K562 (cell line): ENCODE measurements around the gene ZNF768. TPM values are rescaled to one million over a fixed set of nuclear protein-coding genes. Genes with fewer than 3 reads are reported as not detected.

Source experiments
- AFF4 ChIP-seq: sonication (generic); formaldehyde crosslinking; IDR thresholded peaks from 2 replicates; pipeline ENCODE4 v1.8.0; 2023; ENCODE audit warnings: mild to moderate bottlenecking, missing genetic modification reagents
- BRF2 ChIP-seq: IDR thresholded peaks from 3 replicates; pipeline ENCODE4 v1.6.1; 2011; ENCODE audit warnings: borderline replicate concordance, mild to moderate bottlenecking; ENCODE audit not compliant: insufficient read length, insufficient read depth
- CHCHD3 ChIP-seq: fragments of 250-450 bp; sonication (Bioruptor Pico); IDR thresholded peaks from 2 replicates; pipeline ENCODE4 v2.1.2; 2022; ENCODE audit warnings: mild to moderate bottlenecking
- CREBBP ChIP-seq: IDR thresholded peaks from one replicate; pipeline ENCODE4 v1.6.1; 2012; ENCODE audit warnings: low read depth, mild to moderate bottlenecking, control low read depth, inconsistent platforms, low read length
- DIDO1 ChIP-seq: fragments of 450-650 bp; IDR thresholded peaks from 2 replicates; pipeline ENCODE4 v1.6.1; 2016; ENCODE audit warnings: low read depth, missing biosample characterization, missing genetic modification characterization
- GABPA ChIP-seq: fragments of 200-800 bp; sonication (Bioruptor generic); conservative IDR thresholded peaks from 2 replicates; pipeline ENCODE4 v1.6.1; 2016; ENCODE audit warnings: low read depth, missing genetic modification characterization, missing compliant biosample characterization
- HDAC2 ChIP-seq: fragments of 450-650 bp; IDR thresholded peaks from 2 replicates; pipeline ENCODE4 v1.6.1; 2016; ENCODE audit warnings: mild to moderate bottlenecking
- HDAC3 ChIP-seq: fragments of 450-650 bp; IDR thresholded peaks from 2 replicates; pipeline ENCODE4 v1.6.1; 2018; ENCODE audit warnings: borderline replicate concordance, mild to moderate bottlenecking, moderate library complexity; ENCODE audit not compliant: partially characterized antibody
- HNRNPH1 ChIP-seq: fragments of 200-400 bp; formaldehyde crosslinking; optimal IDR thresholded peaks from 2 replicates; pipeline ENCODE3; 2017; ENCODE audit warnings: low read depth, mild to moderate bottlenecking, low read length, moderate library complexity
- NR2C2 ChIP-seq, 2 experiments: fragments of 200-800 bp in 1 of 2; sonication (Bioruptor generic) in 1 of 2; sonication (generic) in 1 of 2; formaldehyde crosslinking in 1 of 2; IDR thresholded peaks; 2 replicates each; pipeline versions ENCODE4 v1.6.1 to v1.8.0; 2016 to 2022; ENCODE audit warnings: mild to moderate bottlenecking in 1 of 2, missing compliant biosample characterization in 1 of 2, missing genetic modification characterization in 1 of 2, missing genetic modification reagents in 1 of 2
- SAFB ChIP-seq: fragments of 200-400 bp; formaldehyde crosslinking; IDR thresholded peaks from 2 replicates; pipeline ENCODE4 v1.6.1; 2017; ENCODE audit warnings: low read depth, low read length, borderline replicate concordance
- SMAD3 ChIP-seq: fragments of 450-650 bp; formaldehyde crosslinking; conservative IDR thresholded peaks from 2 replicates; pipeline ENCODE4 v1.4.0; 2020; ENCODE audit warnings: mild to moderate bottlenecking
- THRA ChIP-seq: fragments of 450-650 bp; IDR thresholded peaks from 2 replicates; pipeline ENCODE4 v1.6.1; 2017; ENCODE audit warnings: mild to moderate bottlenecking, moderate library complexity
- TOE1 ChIP-seq, 2 experiments: fragments of 450-650 bp in 1 of 2; sonication (generic) in 1 of 2; formaldehyde crosslinking in 1 of 2; IDR thresholded peaks; 2 replicates each; pipeline versions ENCODE4 v1.7.1 to v1.8.0; 2016 to 2022; ENCODE audit warnings: borderline replicate concordance in 2 of 2, mild to moderate bottlenecking in 2 of 2, antibody characterized with exemption in 1 of 2, inconsistent platforms in 1 of 2, low read depth in 1 of 2, missing genetic modification reagents in 1 of 2, moderate library complexity in 1 of 2
- ZBTB12 ChIP-seq: fragments of 250-450 bp; sonication (Bioruptor Pico); IDR thresholded peaks from 2 replicates; pipeline ENCODE4 v1.4.0; 2020
- ZNF174 ChIP-seq: fragments of 250-450 bp; sonication (Bioruptor Pico); IDR thresholded peaks from 2 replicates; pipeline ENCODE4 v1.4.0; 2020; ENCODE audit warnings: mild to moderate bottlenecking
- ZNF384 ChIP-seq: IDR thresholded peaks from 2 replicates; pipeline ENCODE4 v1.6.1; 2012; ENCODE audit warnings: low read depth, low read length, improper control_type of control experiment
- polyA plus RNA-seq, 8 experiments: library from polyadenylated mRNA; depleted of rRNA in 4 of 8; stranded (reverse) in 5 of 8; unstranded in 3 of 8; fragments of >200 nt; fragmentation: Nextera tagmentation in 2 of 8; fragmentation: Illumina TruSeq in 1 of 8; extraction: Ambion mirVana in 2 of 8; extraction: Trizol in 1 of 8; gene quantifications; 2 replicates each; pipeline versions ENCODE4 v1.2.1 to v1.2.3, GENCODE V29; 2011 to 2014; ENCODE audit warnings: inconsistent platforms in 1 of 8, missing spikeins in 1 of 8
- total RNA-seq, 7 experiments: library from RNA; depleted of rRNA in 6 of 7; stranded (reverse); fragments of >200 nt in 6 of 7; fragmentation: Illumina TruSeq in 2 of 7; extraction: Trizol in 2 of 7; gene quantifications; 2 replicates each; pipeline versions ENCODE4 v1.2.1 to v1.2.3, GENCODE V29; 2011 to 2021; ENCODE audit warnings: low replicate concordance in 1 of 7

Gene ZNF768
- total and polyA plus RNA-seq, 9 of the 15 experiments (the other 6 are each of a cell fraction or from before 2014, with no cell fraction given) = 0.13 to 50.7 (median 26.9) TPM

- no peak for TF ChIP-seq NR2C2 (CRISPR knock-in tag; IDR thresholded peaks at IDR 0.05)
- peak; percentile 97 for TF ChIP-seq NR2C2 (tag; IDR thresholded peaks at IDR 0.05)
- no peak for TF ChIP-seq CHCHD3 (CRISPR knock-in tag)
- no peak for TF ChIP-seq CREBBP
- TF ChIP-seq GABPA (tag) = peak; percentile 63
- peak; percentile 85 for TF ChIP-seq DIDO1
- no peak; the same call in 1 of the 2 replicates for TF ChIP-seq AFF4 (CRISPR knock-in tag)
- TF ChIP-seq HNRNPH1 = no peak
- TF ChIP-seq ZBTB12 (CRISPR knock-in tag) = peak; percentile 63
- TF ChIP-seq SAFB = no peak
- TF ChIP-seq HDAC3 = no peak
- TF ChIP-seq ZNF384 = no peak
- TF ChIP-seq TOE1 (IDR thresholded peaks at IDR 0.05; ENCODE audit: borderline replicate concordance) = peak; percentile 48; the same call in 1 of the 2 replicates
- no peak for TF ChIP-seq TOE1 (CRISPR knock-in tag; IDR thresholded peaks at IDR 0.05; ENCODE audit: borderline replicate concordance, low read depth)
- TF ChIP-seq ZNF174 (CRISPR knock-in tag) = no peak
- no peak for TF ChIP-seq THRA
- peak; percentile 76; the same call in 1 of the 2 replicates for TF ChIP-seq HDAC2
- 0 out of 2 replicates have a peak, but pooled peaks have one; percentile 44 for TF ChIP-seq SMAD3 (CRISPR knock-in tag)
- no peak for TF ChIP-seq BRF2
Measured at GRCh38 chr16:30571445-30572322, 45.3 kb upstream of the ZNF768 start, which contains the start of gene ZNF688 (continued).
